Activated CD8-positive, alpha-beta memory T cell treated with anti-CD3 and anti-CD28 coated beads, Interleukin-2, amount 10 ng/mL, durations not matched to agents 7 days and 5 days (primary cell): ENCODE measurements around the gene CCDC38. TPM values are rescaled to one million over a fixed set of nuclear protein-coding genes. Genes with fewer than 3 reads are reported as not detected.

Source experiments
- ATAC-seq: fragments of 150-1000 bp; cut with Tn5 transposase; one replicate; pipeline ENCODE4 v1.10.0; 2021; ENCODE audit warnings: moderate library complexity
- CTCF ChIA-PET: fragments of 350-600 bp; sonication (Branson Sonifier 250); formaldehyde crosslinking; loops from one replicate; lab custom pipeline; 2021; ENCODE audit warnings: antibody characterized with exemption; lab: Charles Lee
- DNase-seq: peaks from one replicate; pipeline ENCODE4 v3.0.0-alpha.2; 2020
- H3K27ac Mint-ChIP-seq: one replicate; pipeline ENCODE4 v1.8.0; 2021; ENCODE audit warnings: mild to moderate bottlenecking, mixed read lengths
- H3K27me3 Mint-ChIP-seq: one replicate; pipeline ENCODE4 v1.8.0; 2021; ENCODE audit warnings: mixed read lengths
- H3K36me3 Mint-ChIP-seq: one replicate; pipeline ENCODE4 v1.8.0; 2021; ENCODE audit warnings: mild to moderate bottlenecking, mixed read lengths
- H3K4me1 Mint-ChIP-seq: one replicate; pipeline ENCODE4 v1.8.0; 2021; ENCODE audit warnings: mixed read lengths
- H3K4me3 Mint-ChIP-seq: one replicate; pipeline ENCODE4 v1.8.0; 2021; ENCODE audit warnings: mild to moderate bottlenecking, moderate library complexity, mixed read lengths
- H3K9me3 Mint-ChIP-seq: one replicate; pipeline ENCODE4 v1.8.0; 2022; ENCODE audit warnings: low read depth, mixed read lengths
- total RNA-seq, 2 experiments: library from RNA; stranded (reverse); gene quantifications; one replicate each; pipeline ENCODE4 v1.2.3, GENCODE V29; 2021

CCDC38 gene
- total RNA-seq, 2 experiments from 2014 or later = 0.12 to 0.50 TPM

DNA sequence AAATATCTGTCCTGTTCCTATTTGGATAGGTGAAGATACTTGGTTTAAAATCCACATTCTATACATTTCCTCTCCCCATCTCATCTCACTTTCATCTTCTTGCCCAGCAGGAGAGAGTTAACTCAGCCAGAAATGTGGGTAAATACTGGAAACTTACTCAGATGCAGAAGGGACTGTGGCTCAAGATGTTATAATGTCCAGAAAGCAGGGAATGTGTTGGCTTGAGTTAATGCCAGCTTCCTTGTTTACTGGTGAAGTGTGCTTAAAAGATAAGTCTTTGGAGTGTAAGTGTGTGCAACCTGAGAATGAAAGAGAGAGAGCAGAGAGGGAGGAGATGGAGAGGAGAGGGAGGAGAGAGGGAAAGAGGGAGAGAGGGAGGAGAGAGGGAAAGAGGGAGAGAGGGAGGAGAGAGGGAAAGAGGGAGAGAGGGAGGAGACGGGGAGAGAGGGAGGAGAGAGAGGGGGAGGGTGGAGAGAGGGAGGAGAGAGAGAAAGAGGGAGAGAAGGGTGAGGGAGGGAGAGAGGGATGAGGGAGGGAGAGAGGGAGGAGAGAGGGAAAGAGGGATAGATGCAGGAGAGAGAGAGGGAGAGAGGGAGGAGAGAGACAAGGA lies 105.7 kb downstream of the CCDC38 start:
- CTCF ChIA-PET = no interaction called here
- Mint-ChIP-seq H3K9me3 (no peaks in the 10 kb centered on the region), H3K4me3 (no peak overlapping the region), H3K27me3 (peaks cover 34% of the 10 kb centered on the region), H3K27ac (no peak overlapping the region), H3K36me3 (no peaks in the 10 kb centered on the region), H3K4me1 (peaks cover 2% of the 10 kb centered on the region)
- DNase-seq (no peak), ATAC-seq (no peak)

DNA sequence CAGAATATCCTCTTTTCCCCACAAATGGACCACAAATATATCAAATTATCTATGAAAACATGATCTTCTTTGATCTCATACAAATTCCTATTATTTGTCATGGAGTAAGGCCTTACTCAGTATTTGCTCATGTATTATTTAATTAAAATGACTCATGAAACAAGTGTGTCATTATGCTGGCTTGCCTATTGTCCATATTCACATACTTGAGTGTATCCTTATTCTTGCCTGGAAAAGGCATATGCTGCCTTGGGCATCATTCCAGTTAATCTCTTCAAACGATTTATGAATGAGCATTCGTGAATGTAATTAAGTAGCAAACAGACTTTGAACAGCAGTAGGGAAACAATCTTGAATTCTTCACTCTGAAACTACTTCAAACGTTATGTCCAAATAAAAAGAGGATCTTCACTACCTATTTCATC lies 106.2 kb downstream of the CCDC38 start:
- Mint-ChIP-seq H3K4me3 (no peak overlapping the region), H3K27ac (no peak overlapping the region), H3K4me1 (peaks cover 2% of the 10 kb centered on the region), H3K9me3 (no peaks in the 10 kb centered on the region), H3K36me3 (no peaks in the 10 kb centered on the region), H3K27me3 (peaks cover 34% of the 10 kb centered on the region)
- no peak for ATAC-seq
- DNase-seq = no peak
- CTCF ChIA-PET = no interaction called here

DNA sequence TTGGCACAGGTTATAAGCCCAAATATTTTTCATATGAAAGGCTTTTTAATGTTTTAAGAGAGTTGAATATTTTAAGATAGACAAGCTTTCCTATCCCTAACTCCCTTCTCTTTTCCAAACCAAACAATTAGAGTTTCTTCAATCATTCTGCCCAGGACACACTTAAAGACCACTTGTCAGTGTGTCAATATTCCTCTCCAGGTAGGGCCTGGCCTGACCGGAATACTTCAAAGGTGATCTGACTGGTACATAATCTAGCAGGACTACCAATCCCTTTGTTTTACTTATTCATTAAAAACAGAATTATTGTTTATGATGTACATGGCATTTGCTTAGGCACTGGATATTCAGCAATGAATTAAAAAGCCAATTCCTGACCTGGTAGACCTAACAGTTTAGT lies 107.8 kb downstream of the CCDC38 start:
- Mint-ChIP-seq H3K36me3 (no peaks in the 10 kb centered on the region), H3K9me3 (no peaks in the 10 kb centered on the region), H3K4me3 (no peak overlapping the region), H3K4me1 (peaks cover 5% of the 10 kb centered on the region), H3K27me3 (peaks cover 46% of the 10 kb centered on the region), H3K27ac (no peak overlapping the region)
- DNase-seq (no peak), ATAC-seq (no peak)
- CTCF ChIA-PET = no interaction called here

DNA sequence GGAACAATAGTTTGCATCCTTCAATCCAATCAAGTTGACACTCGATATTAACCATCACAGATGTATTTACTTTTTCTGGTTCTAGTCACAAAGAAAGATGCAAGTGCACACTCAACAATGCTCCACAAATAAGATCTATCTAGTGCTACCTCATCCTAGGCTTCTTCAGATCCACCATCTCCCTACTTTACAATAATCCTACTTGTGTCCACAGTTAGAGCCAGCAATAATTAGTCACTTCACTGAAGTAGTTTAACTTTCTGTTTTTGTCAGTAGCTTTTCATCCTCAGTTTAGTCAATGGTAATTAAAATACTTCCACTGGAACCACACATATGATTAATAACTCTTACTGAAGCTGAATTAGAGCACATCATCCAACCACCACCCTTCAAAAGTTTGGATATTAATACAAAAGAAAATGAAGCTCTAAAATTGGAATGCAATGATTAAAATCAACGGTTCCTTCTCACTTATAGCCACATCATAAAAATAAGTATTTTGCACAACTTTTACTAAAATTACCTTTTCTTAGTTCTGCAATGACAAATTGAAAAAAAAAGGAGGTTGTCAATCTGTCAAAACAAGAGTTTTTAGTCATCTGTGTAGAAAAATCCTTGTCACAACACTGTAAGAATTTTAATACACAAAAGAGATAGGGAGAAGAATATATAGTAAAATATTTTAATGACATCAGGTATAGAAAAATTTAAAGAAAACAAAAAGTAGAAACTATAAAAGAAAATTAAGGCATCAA lies 111.9 kb downstream of the CCDC38 start:
- no peak for DNase-seq
- no peak for ATAC-seq
- Mint-ChIP-seq H3K4me1 (peaks cover 3% of the 10 kb centered on the region), H3K27me3 (peaks cover 37% of the 10 kb centered on the region), H3K9me3 (no peaks in the 10 kb centered on the region), H3K36me3 (no peaks in the 10 kb centered on the region), H3K27ac (no peak overlapping the region), H3K4me3 (no peak overlapping the region)
- CTCF ChIA-PET = no interaction called here

DNA sequence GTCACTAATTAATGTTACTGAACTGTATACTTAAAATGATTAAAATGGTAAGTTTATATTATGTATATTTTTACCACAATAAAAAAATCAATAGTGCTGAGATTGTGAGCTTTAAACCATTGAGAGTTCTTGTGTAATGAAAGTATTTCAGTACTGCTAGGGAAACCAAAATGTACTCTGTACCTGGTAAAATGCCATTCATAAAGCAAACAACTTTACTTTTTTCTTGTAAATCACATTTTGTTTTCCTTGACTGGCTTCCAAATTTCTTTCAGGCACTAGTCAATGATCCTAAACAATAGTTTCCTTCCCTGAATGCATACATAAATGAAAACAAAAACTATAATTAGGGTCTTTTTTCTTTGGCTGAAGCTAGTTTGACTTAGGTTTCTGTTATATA lies 113.0 kb downstream of the CCDC38 start:
- CTCF ChIA-PET = no interaction called here

DNA sequence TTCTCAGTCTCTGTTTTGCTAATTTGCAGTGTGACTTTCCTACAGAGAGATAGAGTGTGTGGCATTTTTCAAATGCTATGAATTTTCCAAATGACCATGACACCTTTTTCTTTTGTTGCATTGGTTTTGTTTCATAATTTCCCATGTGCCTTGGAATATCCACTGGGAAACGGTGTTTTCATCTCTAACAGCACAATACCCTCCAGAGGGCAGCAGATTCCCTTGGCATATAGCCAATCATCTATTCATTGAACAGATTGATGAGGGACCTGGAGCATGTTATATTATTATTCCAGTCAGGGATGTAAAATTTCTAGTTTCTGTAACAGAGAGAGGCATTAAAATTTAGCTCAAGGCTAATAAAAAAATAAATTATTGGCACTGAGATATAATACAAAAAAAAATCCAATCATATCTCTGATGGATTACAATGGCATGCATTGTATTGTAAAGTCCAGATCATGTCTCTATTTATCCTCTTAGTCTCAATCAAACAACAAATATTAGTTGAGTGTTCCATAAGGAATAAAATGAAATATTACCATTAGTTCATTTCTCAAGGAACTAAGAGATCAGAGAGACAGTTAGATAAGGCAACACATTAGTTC lies 122.2 kb downstream of the CCDC38 start:
- DNase-seq (no peak), ATAC-seq (no peak)
- no peaks in the 10 kb centered on the region for H3K9me3 Mint-ChIP-seq
- no peak overlapping the region for H3K4me3 Mint-ChIP-seq
- H3K36me3 Mint-ChIP-seq = no peaks in the 10 kb centered on the region
- no peak overlapping the region for H3K27ac Mint-ChIP-seq
- no peaks in the 10 kb centered on the region for H3K4me1 Mint-ChIP-seq
- peaks cover 29% of the 10 kb centered on the region for H3K27me3 Mint-ChIP-seq
- CTCF ChIA-PET = no interaction called here

More for the DNA sequence above, 113.0 kb downstream of the CCDC38 start:
- DNase-seq (no peak), ATAC-seq (no peak)
- Mint-ChIP-seq H3K4me1 (peaks cover 3% of the 10 kb centered on the region), H3K36me3 (no peaks in the 10 kb centered on the region), H3K27ac (no peak overlapping the region), H3K4me3 (no peak overlapping the region), H3K27me3 (peaks cover 32% of the 10 kb centered on the region), H3K9me3 (no peaks in the 10 kb centered on the region)

Other genes starting within 250 kb of the CCDC38 start
- gene NTN4, start 151.8 kb downstream of the CCDC38 start, total RNA-seq = not detected
- 10 to 100 TPM; 36.6 to 38.3 TPM for gene SNRPF, start 83.7 kb downstream of the CCDC38 start, total RNA-seq
- 1 to 10 TPM; 1.3 to 1.4 TPM for gene AMDHD1, start 717 bp upstream of the CCDC38 start, total RNA-seq
- under 1 TPM; 0.16 to 0.38 TPM for gene HAL, start 53.7 kb upstream of the CCDC38 start, total RNA-seq
- gene LTA4H, start 93.0 kb upstream of the CCDC38 start, total RNA-seq = 10 to 100 TPM; 42.4 to 52.9 TPM